Measurements from ENCODE around the gene ADGRD1. TPM values are rescaled to one million over a fixed set of nuclear protein-coding genes. Genes with fewer than 3 reads are reported as not detected.

Gene ADGRD1
- polyA plus RNA-seq, 1 of the 3 experiments (the other 2 are of a cell fraction) = not detected

- Histone ChIP-seq H3K79me2 (ENCODE audit: insufficient read depth) (no peaks in the 10 kb centered on the region), H3F3A (replicated peaks; ENCODE audit: insufficient read depth) (no peaks in the 10 kb centered on the region), H2AFZ (ENCODE audit: low read depth) (no peak overlapping the region), H3K27ac (ENCODE audit: low read depth in 2 of 2, low read length in 1 of 2) (no peak overlapping the region), H3K4me2 (no peak overlapping the region), H3K9me2 (no peaks in the 10 kb centered on the region), H3K4me3 (ENCODE audit: low read depth in 2 of 2, low read length in 1 of 2) (no peak overlapping the region), H3K9me3 (no peaks in the 10 kb centered on the region), H3K9ac (no peak overlapping the region), H3K27me3 (ENCODE audit: insufficient read depth) (no peaks in the 10 kb centered on the region), H3K36me3 (replicated peaks in 1 of 2; ENCODE audit: control insufficient read depth in 1 of 2, insufficient read depth in 2 of 2, low read length in 1 of 2) (no peaks in the 10 kb centered on the region), H3K4me1 (ENCODE audit: control insufficient read depth in 1 of 2, insufficient read depth in 2 of 2, low read depth in 1 of 2, low read length in 1 of 2) (peaks cover 0 to 23% of the 10 kb centered on the region in 2 experiments; a peak in 1 of 4 replicates), H4K20me1 (ENCODE audit: insufficient read depth) (no peaks in the 10 kb centered on the region)
- TF ChIP-seq TAF1 (IDR thresholded peaks at IDR 0.05; ENCODE audit: borderline replicate concordance, low read depth, low read length) = no peak
- no peak for TF ChIP-seq POLR2AphosphoS5 (IDR thresholded peaks at IDR 0.05; ENCODE audit: low read depth, low read length)
- TF ChIP-seq USF1 (IDR thresholded peaks at IDR 0.05; ENCODE audit: borderline replicate concordance, low read depth) = no peak
- no peak for TF ChIP-seq YY1 (IDR thresholded peaks at IDR 0.05; ENCODE audit: low read depth)
- no peak for TF ChIP-seq IRF3 (IDR thresholded peaks at IDR 0.05; ENCODE audit: low read depth, low read length)
- TF ChIP-seq PBX3 (IDR thresholded peaks at IDR 0.05) = no peak
- TF ChIP-seq ZBTB33 (IDR thresholded peaks at IDR 0.05; ENCODE audit: borderline replicate concordance, low read depth) = no peak
- DNase-seq = no peak
- 20% methylated on average over 2 of the region's 2 CpGs for WGBS (ENCODE audit: low lambda C conversion rate)
- ChIA-PET CTCF (no interaction called here), POLR2A (no interaction called here)
These were observed 48.5 kb downstream of the ADGRD1 start for GRCh38 chr12:131002216-131002631.

GRCh38 chr12:131003036-131003715 is 49.5 kb downstream of the ADGRD1 start:
- no peaks in the 10 kb centered on the region for H3K9me2 ChIP-seq
- no peak overlapping the region for H3K4me2 ChIP-seq
- WGBS (ENCODE audit: low lambda C conversion rate) = 47% methylated on average over 17 of the region's 18 CpGs
- DNase-seq = no peak
- H2AFZ ChIP-seq (ENCODE audit: low read depth) = no peak overlapping the region
- no peaks in the 10 kb centered on the region for H3K27me3 ChIP-seq (ENCODE audit: insufficient read depth)
- H3K4me3 ChIP-seq (ENCODE audit: low read depth in 2 of 2, low read length in 1 of 2) = no peak overlapping the region
- no peak for TF ChIP-seq JUND (IDR thresholded peaks at IDR 0.05)
- H3K27ac ChIP-seq (ENCODE audit: low read depth in 2 of 2, low read length in 1 of 2) = no peak overlapping the region
- H3K4me1 ChIP-seq (ENCODE audit: control insufficient read depth in 1 of 2, insufficient read depth in 2 of 2, low read depth in 1 of 2, low read length in 1 of 2) = peaks cover 0 to 32% of the 10 kb centered on the region in 2 experiments; a peak in 2 of 4 replicates
- H3K79me2 ChIP-seq (ENCODE audit: insufficient read depth) = no peaks in the 10 kb centered on the region
- ChIA-PET POLR2A (no interaction called here), CTCF (interaction anchor here (1.1 to 1.3 kb wide), 2 partner anchors 9 to 11 kb away, joined by 3 read pairs; no protein-coding TSS in a partner anchor)
- H3K9ac ChIP-seq = no peak overlapping the region
- H3K9me3 ChIP-seq = no peaks in the 10 kb centered on the region
- H3F3A ChIP-seq (replicated peaks; ENCODE audit: insufficient read depth) = no peaks in the 10 kb centered on the region
- H4K20me1 ChIP-seq (ENCODE audit: insufficient read depth) = no peaks in the 10 kb centered on the region
- H3K36me3 ChIP-seq (replicated peaks in 1 of 2; ENCODE audit: control insufficient read depth in 1 of 2, insufficient read depth in 2 of 2, low read length in 1 of 2) = no peaks in the 10 kb centered on the region

Data from SK-N-SH (cell line).